ENCODE results near the gene FRMD5. TPM values are rescaled to one million over a fixed set of nuclear protein-coding genes. Genes with fewer than 3 reads are reported as not detected.

Gene FRMD5
- total RNA-seq, 4 donors from 2014 or later: 0.40 to 1.5 (median 1.1) TPM; not detected in 1

- WGBS, 2 donors (ENCODE audit: low coverage in 1 of 2): 54 to 73% methylated on average over 5 of the region's 5 CpGs
- H3K27ac ChIP-seq: no peak overlapping the region
- no peaks in the 10 kb centered on the region for H3K9me3 ChIP-seq
- intact Hi-C loops (cut with DNase I; ENCODE audit: low total_unique reads) (no loop called here), in situ Hi-C loops (cut with MboI; ENCODE audit: low pct_ligation_motif_present in 1 of 4, low pct_unique_long_range_greater_than_20kb in 1 of 4, low sequenced_read_pairs in 3 of 4) (no loop called here)
- H3K36me3 ChIP-seq: no peaks in the 10 kb centered on the region
- TF ChIP-seq CTCF (IDR thresholded peaks at IDR 0.05) (no peak), POLR2AphosphoS5 (IDR thresholded peaks at IDR 0.05) (no peak), EP300 (IDR thresholded peaks at IDR 0.05; ENCODE audit: low read depth) (no peak), POLR2A (IDR thresholded peaks at IDR 0.05) (no peak)
- H3K4me1 ChIP-seq: no peaks in the 10 kb centered on the region
- no peak for DNase-seq
- H3K27me3 ChIP-seq: no peaks in the 10 kb centered on the region
- no peak overlapping the region for H3K4me3 ChIP-seq
These were observed 31.7 kb downstream of the FRMD5 start for GRCh38 chr15:44163370-44163769.

GRCh38 chr15:44160796-44161195, 34.3 kb downstream of the FRMD5 start:
- Histone ChIP-seq H3K27me3 (no peaks in the 10 kb centered on the region), H3K36me3 (no peaks in the 10 kb centered on the region), H3K27ac (no peak overlapping the region), H3K4me3 (no peak overlapping the region), H3K4me1 (peaks cover 0 to 5% (median 0%) of the 10 kb centered on the region in 4 donors), H3K9me3 (no peaks in the 10 kb centered on the region)
- no peak for TF ChIP-seq CTCF (IDR thresholded peaks at IDR 0.05)
- TF ChIP-seq EP300 (IDR thresholded peaks at IDR 0.05; ENCODE audit: low read depth): no peak
- TF ChIP-seq POLR2A (IDR thresholded peaks at IDR 0.05): no peak
- TF ChIP-seq POLR2AphosphoS5 (IDR thresholded peaks at IDR 0.05): no peak
- intact Hi-C loops (cut with DNase I; ENCODE audit: low total_unique reads): no loop called here
- in situ Hi-C loops (cut with MboI; ENCODE audit: low pct_ligation_motif_present in 1 of 4, low pct_unique_long_range_greater_than_20kb in 1 of 4, low sequenced_read_pairs in 3 of 4): no loop called here
- no peak for DNase-seq
- 59 to 71% methylated on average over 1 of the region's 1 CpG for WGBS, 2 donors (ENCODE audit: low coverage in 1 of 2)

- in situ Hi-C loops (cut with MboI; ENCODE audit: low pct_ligation_motif_present in 1 of 4, low pct_unique_long_range_greater_than_20kb in 1 of 4, low sequenced_read_pairs in 3 of 4): no loop called here
- Histone ChIP-seq H3K27ac (no peak overlapping the region), H3K4me3 (no peak overlapping the region), H3K9me3 (no peaks in the 10 kb centered on the region), H3K36me3 (no peaks in the 10 kb centered on the region), H3K27me3 (no peaks in the 10 kb centered on the region), H3K4me1 (peaks cover 0 to 5% (median 0%) of the 10 kb centered on the region in 4 donors)
- TF ChIP-seq POLR2A (IDR thresholded peaks at IDR 0.05): no peak
- DNase-seq: no peak
- intact Hi-C loops (cut with DNase I; ENCODE audit: low total_unique reads): no loop called here
These were observed 35.6 kb downstream of the FRMD5 start for GRCh38 chr15:44159492-44159891.

- Histone ChIP-seq H3K4me1 (peaks cover 0 to 5% (median 0%) of the 10 kb centered on the region in 4 donors), H3K27ac (no peak overlapping the region)
These were observed 37.0 kb downstream of the FRMD5 start for GRCh38 chr15:44158111-44158510.

More at GRCh38 chr15:44158111-44158510, 37.0 kb downstream of the FRMD5 start:
- no peak for DNase-seq
- intact Hi-C loops (cut with DNase I; ENCODE audit: low total_unique reads): no loop called here
- in situ Hi-C loops (cut with MboI; ENCODE audit: low pct_ligation_motif_present in 1 of 4, low pct_unique_long_range_greater_than_20kb in 1 of 4, low sequenced_read_pairs in 3 of 4): no loop called here
- H3K4me3 ChIP-seq: no peak overlapping the region
- no peaks in the 10 kb centered on the region for H3K9me3 ChIP-seq
- TF ChIP-seq EP300 (IDR thresholded peaks at IDR 0.05; ENCODE audit: low read depth) (no peak), POLR2AphosphoS5 (IDR thresholded peaks at IDR 0.05) (no peak), CTCF (IDR thresholded peaks at IDR 0.05) (no peak), POLR2A (IDR thresholded peaks at IDR 0.05) (no peak)
- no peaks in the 10 kb centered on the region for H3K36me3 ChIP-seq
- no peaks in the 10 kb centered on the region for H3K27me3 ChIP-seq
